DMS79 (cell line): ENCODE data around the gene DPP6.
A peak's percentile ranks its signal among the peaks of the same experiment; 100 is the strongest.

Experiments used
- DNase-seq: peaks from one replicate; lab custom pipeline; 2025; lab: John Stamatoyannopoulos, UW

DPP6 gene

DNA sequence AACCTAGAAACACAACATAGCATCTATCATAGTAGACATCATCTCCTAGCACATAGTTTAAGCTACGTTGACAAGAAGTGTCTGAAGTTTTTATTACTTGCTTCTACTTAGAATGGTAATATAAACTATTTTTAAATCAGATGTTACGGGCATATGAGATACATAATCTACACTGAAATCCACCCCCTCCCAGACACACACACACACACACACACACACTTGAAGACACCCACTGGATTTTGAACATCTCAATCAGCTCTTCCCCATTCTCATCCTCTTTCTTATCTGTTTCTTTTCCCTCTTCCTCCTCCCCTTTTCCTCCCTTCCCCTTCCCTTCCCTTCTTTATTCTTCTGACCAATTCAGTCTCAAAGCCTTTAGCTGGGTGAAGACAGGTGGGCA, 774.8 kb downstream of the DPP6 start:
- no peak for DNase-seq

DNA sequence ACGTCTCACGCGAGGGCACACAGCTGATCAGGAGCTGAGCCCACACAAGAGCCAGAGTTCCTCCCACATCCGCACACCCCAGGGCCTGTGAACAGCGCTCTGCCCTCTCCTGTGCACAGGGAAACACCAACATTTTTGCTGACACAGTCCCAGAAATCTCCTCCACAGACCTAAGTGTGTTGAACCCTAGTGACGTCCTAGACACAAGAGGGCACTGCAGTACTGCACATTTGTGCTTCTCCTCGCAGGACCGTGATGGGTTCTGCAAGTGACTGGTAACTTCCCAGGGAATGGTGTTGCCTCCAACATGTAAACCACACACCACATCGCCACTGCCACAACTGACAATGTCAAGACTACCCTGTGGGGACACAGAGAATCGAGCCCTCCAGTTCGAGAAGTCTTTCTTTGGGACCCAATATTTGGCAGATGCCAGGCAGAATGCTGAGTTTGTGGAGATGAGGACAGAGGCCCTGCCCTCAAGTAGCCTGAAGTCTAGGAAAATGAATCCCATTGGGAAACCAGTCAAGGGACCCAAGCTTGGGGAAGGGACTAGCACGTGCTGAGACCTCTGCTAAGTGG, 780.5 kb downstream of the DPP6 start:
- DNase-seq, result no peak

- no peak for DNase-seq
Observed at GRCh38 chr7:154836021-154836448, 783.8 kb downstream of the DPP6 start.

DNA sequence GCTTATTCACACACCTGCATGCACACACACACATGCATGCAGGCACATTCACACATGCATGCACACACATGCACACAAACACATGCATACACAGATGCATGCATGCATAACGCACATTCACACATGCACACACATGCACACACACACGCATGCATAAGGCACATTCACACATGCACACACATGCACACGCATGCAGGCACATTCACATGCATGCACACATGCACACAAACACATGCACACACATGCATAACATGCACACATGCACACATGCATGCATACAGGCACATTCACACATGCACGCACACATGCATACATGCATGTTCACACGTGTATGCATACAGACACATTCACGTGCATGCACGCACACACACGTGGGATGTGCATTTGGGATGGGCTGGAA, 784.9 kb downstream of the DPP6 start:
- DNase-seq, result no peak

- no peak for DNase-seq
Observed at GRCh38 chr7:154837622-154838021, 785.4 kb downstream of the DPP6 start.

DNA sequence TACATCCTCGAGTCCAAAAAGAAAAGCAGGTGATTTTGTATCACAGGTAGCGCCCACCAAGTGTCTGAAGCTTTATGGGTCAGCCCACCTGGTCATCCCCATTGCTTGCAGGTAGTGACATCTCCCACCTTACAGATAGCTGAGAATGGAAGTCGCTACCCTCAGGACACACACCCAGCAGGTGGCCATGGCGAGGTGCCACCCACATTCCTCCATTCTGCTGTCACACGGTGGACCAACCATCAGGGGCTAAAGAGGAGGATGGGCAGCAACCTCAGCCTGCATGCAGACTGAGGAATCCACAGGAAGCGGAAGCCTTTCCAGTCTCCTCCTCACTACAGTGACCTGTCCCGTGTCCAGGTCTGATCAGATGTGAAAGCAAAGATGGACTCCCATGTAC, 787.9 kb downstream of the DPP6 start:
- no peak for DNase-seq

DNA sequence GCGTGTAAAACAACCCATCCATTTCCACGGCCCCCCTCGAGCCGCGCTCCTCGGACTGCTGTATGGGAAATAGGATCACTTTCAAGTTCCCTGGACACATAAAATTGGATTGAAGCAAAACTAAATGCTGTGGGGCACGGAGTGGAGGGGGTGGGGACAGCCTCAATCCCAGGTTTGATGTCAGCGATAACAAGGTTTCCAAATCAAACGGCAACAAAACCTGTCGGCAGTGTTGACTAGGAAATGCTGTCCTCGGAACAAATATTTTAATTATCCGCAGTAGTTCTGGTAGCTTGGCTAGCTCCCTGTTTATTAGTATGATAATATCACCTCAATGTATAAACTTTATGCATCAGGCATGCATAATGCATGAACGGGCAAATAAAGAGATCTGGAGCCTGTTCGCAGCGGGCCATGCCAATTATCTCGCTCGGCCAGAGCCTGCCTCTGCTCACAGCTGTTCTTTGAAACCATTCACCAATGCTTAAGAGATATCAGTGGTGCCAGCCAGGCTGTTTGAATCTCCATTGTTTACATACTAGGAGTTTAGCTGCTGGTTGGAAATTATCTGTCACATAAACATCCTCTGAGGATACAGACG, 789.6 kb downstream of the DPP6 start:
- DNase-seq, result peak; percentile 63

- DNase-seq, result no peak
Observed at GRCh38 chr7:154842591-154842990, 790.4 kb downstream of the DPP6 start.

- no peak for DNase-seq
Observed at GRCh38 chr7:154843670-154844237, 791.6 kb downstream of the DPP6 start.

- DNase-seq, result no peak
Observed at GRCh38 chr7:154844499-154844898, 792.3 kb downstream of the DPP6 start.

GRCh38 chr7:154844955-154845354, 792.8 kb downstream of the DPP6 start:
- no peak for DNase-seq

DNA sequence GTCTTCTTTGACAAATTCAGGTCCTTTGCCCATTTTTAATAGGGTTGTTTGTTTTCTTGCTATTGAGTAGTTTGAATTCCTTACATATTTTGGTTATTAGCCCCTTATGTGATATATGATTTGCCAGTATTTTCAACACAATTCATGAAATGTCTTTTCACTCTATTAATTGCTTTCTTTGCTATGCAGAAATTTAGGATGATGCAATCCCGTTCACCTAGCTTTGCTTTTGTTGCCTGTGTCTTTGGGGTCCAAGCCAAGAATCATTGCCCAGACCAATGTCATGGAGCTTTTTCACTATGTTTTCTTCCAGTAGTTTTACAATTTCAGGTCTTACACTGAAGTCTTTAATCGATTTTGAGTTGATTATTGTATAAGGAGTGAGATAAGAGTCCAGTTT, 796.3 kb downstream of the DPP6 start:
- no peak for DNase-seq

- no peak for DNase-seq
Observed at GRCh38 chr7:154852205-154852604, 800.0 kb downstream of the DPP6 start.

- no peak for DNase-seq
Observed at GRCh38 chr7:154853063-154853726, 801.0 kb downstream of the DPP6 start.

DNA sequence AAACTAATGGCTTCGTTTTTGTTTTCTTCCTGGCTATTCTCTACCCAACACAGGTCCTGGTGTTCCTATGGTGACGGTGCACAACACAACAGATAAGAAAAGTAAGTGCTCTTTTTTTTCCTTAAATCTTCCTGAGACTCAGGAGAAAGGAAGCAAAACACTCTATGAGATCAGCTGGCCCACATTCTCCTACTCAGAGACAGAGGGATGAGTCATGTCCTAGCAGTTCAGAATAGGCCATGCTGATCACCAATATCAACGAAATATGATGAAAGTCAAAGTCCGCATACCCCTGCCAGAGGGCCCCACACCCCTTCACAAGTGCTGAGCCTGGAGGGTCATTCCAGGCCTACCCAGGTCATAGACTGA, 801.5 kb downstream of the DPP6 start:
- no peak for DNase-seq

GRCh38 chr7:154854836-154855235, 802.6 kb downstream of the DPP6 start:
- DNase-seq, result no peak

GRCh38 chr7:154855366-154855765, 803.2 kb downstream of the DPP6 start:
- DNase-seq, result no peak

GRCh38 chr7:154856733-154857132, 804.5 kb downstream of the DPP6 start:
- DNase-seq, result no peak

DNA sequence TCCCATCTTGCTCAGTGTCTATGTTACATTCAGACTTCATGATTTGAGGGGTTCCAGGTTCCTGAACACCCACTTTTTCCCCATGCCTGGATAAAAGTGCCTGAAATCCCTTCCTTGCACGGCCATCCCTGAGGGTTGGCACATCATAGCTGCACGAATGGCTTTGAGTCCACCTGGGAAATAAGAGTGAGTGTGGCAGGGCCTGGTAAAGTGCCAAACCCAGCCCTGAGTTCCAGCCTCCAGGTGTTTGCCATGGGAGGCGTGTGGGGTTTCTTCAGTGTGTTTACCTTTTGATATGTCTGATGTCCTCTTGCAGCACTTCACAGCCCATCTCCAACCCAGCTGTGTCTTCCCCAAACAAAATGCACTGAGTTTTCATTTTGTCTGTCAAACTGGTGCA, 805.0 kb downstream of the DPP6 start:
- DNase-seq, result no peak

DNA sequence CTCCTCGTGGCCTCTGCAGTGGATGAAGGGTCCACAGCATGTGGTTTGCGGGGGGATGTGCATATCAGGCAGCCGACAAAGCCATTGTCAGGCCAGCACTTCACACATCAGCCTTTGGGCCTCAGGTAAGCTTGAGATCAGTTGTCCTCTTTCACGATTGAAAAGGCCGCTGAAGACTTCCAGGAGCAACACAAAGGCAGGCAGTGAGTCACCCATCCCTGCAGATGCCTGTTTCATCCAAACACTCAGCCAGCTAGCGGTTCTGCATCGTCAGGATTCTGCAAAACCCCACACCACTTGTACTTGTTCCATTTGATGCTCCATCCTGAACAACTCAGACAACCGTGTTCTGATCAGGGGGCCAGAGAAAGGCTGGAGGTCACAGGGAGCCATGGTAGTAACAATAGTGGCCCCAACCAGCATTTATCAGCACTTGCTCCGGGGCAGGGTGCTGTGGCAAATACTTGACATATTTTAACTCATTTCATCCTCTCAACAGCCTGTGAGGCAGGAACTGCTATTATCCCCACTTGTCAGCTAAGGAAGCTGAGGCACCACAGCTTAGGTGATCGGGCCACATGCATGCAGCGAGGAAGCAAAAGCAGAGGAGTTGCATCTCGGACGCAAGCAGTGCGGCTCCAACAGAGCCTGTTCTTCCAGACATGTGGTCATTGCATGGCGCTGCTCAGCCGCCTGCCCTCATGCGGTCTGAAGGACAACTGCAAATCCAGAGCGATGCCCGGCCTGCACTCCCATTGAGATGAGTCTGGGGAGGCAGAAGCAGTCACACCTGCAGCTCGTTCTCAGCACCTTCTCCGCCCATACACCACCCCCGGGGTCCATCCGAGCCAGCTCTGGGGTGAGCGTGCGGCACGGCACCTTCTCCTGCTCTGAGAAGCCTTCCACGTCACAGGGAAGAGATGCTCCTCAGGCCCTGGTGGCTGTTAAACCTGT, 805.8 kb downstream of the DPP6 start:
- peak; percentile 4 for DNase-seq

DNA sequence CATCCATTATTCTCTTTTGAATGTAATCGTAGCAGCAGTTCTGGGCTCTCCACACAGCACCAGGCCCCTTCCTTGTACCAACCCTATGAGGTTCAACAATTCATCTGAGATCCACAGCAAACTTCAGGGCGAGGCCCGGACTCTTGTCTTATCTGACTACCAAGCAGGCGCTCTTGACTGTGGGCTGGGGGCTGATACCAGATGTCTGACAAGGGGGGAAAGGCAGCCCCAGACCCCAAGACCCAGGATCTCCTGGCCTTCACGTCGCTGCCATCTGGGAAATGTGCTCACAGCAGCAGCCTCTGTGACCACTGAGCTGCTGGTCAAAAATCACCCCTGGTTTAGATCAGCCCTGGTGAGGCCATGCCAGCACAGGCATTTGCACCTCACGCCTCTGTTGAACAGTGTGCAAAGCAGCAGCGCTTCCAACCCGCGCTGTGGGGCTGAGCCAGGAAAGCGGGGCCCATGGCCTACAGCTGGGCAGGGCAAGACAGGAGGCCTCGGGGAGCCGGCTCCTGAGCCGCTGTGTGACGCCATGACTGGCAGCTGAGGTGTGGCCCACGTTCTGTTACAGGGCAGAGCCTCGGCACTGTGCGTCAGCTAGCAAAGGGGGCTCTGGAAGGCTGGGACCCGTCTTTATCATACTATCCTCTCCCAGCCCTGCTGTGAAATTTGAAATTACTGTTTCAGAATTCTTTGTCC, 806.8 kb downstream of the DPP6 start:
- no peak for DNase-seq
